ENCODE measurements around the gene QRICH2.
A peak's percentile ranks its signal among the peaks of the same experiment; 100 is the strongest.
"Not testable (repeated sequence)": the region's sequence is repeated elsewhere in the genome, so short reads cannot be mapped to it uniquely, and the experiment has no call there.

The QRICH2 gene

GRCh38 chr17:76252040-76252954 is 55.8 kb downstream of the QRICH2 start:
- no peak for DNase-seq (ENCODE audit: extremely low read depth in 1 of 2, low read depth in 1 of 2)

- no peak for DNase-seq (ENCODE audit: extremely low read depth in 1 of 2, low read depth in 1 of 2)
Measured at GRCh38 chr17:76251478-76252039, 56.5 kb downstream of the QRICH2 start.

DNA sequence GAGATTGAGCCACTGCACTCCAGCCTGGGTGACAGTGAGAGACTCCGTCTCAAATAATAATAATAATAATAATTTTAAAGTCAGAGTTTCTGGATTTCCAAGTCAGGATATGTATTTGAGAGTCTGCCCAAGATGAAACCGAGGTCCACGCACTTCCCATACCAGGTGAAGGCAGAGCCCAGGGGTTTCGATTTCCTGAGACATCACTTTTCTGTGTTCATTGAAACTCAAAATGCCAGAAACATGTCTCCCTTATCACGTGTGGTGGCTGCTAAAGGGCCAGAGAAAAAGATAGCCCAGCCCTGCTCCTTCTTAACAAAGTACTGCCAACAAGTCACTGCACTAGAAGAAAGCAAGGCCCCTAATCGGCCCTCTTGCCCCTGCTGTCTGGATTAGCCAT is 57.9 kb downstream of the QRICH2 start:
- no peak for DNase-seq (ENCODE audit: extremely low read depth in 1 of 2, low read depth in 1 of 2)

DNA sequence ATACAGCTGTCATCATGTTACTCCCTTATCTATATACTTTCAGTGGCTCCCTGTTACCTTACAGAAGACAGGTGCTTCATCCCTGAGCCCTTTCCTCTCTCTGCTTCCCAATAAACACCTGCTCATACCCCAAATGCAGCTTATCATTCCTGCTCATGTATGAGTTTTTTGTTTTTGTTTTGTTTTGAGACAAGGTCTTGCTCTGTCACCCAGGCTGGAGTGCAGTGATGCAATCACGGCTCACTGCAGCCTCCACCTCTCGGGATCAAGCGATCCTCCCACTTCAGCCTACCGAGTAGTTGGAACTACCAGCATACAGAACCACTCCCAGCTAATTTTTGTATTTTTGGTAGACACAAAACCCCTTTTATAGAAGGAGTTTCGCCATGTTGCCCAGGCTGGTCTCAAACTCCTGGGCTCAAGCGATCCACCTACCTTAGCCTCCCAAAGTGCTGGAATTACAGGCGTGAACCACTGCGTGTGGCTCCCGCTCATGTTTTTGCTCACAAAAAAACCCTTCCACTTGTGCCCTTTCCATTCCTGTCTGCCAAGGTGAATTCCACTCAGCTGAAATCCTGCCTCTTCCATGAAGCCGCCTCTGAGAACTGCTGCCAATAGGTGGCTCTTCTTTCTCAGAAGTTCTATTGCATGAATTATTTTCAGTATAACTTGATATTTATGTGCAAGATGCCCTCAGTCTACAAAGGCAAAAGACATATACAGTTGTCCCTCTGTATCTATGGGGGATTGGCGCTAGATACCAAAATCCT is 59.9 kb downstream of the QRICH2 start:
- no peak for DNase-seq (ENCODE audit: extremely low read depth in 1 of 2, low read depth in 1 of 2)

- DNase-seq (ENCODE audit: extremely low read depth in 1 of 2, low read depth in 1 of 2) = no peak
Measured at GRCh38 chr17:76247304-76247703, 60.8 kb downstream of the QRICH2 start.

DNA sequence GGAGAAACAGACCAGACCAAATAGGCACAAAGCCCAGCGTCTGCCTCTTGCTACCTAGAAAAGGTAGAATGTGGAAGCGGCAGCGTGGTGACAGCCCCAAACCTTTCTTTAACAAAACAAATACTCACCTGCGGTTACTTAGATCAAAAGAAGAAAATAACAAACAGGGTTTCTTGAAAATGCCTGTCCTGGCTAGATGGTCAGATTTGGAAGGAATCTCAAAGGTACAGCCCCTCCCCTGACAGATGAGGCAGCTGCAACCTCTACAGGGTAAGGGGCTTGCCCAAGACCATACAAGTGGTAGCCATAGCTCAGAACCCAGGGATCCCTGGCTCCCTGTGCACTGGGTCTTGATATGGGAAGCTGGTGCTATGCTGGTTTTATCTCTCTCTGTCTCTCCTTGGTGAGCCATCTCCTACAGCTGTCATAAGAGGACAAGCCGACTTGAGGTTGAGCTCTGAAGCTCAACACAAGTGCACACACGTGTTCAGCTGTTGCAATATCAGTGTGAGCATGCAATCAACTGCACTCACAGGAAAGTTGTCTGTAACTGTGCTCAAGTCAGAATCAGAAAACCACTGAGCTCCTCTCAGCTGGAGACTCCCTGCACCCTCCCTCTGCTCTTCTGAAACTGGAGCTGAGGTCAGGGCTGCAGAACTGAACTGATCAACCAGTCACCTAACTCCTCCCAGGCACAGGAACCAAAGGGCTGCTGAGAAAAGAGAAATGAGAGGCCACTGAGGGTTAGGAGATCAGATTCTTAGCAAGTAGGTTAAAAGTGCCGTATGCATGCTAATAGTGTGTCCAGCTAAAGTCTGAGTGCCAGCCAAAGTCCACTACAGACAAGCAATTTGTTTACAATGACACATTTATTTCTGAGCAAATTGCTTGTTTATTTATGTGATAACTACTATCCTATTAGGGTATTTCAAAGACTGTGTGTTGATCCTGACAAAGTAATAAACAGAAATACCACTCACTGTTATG is 61.7 kb downstream of the QRICH2 start:
- no peak for DNase-seq (ENCODE audit: extremely low read depth in 1 of 2, low read depth in 1 of 2)

- DNase-seq (ENCODE audit: extremely low read depth in 1 of 2, low read depth in 1 of 2) = not testable (repeated sequence)
Measured at GRCh38 chr17:76244721-76245120, 63.4 kb downstream of the QRICH2 start.

- DNase-seq (ENCODE audit: extremely low read depth in 1 of 2, low read depth in 1 of 2) = no peak
Measured at GRCh38 chr17:76243826-76244679, 64.0 kb downstream of the QRICH2 start.

DNA sequence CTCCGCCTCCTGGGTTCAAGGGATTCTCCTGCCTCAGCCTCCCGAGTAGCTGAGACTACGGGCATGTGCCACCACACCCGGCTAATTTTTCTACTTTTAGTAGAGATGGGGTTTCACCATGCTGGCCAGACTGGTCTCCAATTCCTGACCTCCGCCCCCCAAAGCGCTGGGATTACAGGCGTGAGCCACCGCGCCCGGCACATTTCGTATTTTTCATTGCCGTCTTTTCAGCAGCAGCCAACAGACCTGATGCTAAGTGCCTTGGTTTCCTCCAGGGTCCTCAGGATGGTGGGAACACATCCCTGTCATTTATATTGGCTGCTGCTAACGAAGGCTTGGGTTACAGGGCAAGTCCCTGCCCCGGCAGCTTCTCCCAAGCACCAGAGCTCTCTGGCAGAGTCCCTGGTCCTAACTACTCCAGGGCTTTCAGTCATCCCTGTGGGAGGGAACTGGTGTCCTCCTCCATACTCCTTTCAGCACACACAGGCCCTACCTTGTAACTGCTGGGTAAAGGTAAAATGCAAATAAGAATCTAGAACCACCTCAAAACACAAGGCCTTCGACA is 66.3 kb downstream of the QRICH2 start:
- DNase-seq (ENCODE audit: extremely low read depth in 1 of 2, low read depth in 1 of 2) = no peak

DNA sequence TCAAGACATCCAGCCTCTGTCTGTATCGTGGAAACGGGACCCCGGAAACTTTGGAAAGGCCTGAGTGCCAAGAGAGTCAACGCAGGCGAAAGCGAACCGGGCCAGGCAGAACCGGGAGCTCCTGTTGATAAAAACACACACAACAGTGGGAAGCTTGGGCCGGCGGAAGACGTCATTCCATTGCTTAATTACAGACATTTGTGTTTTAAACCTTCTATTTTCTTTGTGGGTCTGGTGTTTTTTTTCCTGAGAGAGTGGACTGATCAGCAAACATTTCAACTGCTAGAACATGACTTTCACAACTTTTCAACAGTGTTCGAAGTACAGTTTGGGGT is 66.9 kb downstream of the QRICH2 start:
- no peak for DNase-seq (ENCODE audit: extremely low read depth in 1 of 2, low read depth in 1 of 2)

- peak in 1 of 2 donors; percentile 53 for DNase-seq (ENCODE audit: extremely low read depth in 1 of 2, low read depth in 1 of 2)
Measured at GRCh38 chr17:76240461-76241203, 67.4 kb downstream of the QRICH2 start, which contains the start of gene RNF157. TSS of gene RNF157 (minus strand) at chr17:76240493. CDS start at chr17:76240240, 253 bp downstream.

DNA sequence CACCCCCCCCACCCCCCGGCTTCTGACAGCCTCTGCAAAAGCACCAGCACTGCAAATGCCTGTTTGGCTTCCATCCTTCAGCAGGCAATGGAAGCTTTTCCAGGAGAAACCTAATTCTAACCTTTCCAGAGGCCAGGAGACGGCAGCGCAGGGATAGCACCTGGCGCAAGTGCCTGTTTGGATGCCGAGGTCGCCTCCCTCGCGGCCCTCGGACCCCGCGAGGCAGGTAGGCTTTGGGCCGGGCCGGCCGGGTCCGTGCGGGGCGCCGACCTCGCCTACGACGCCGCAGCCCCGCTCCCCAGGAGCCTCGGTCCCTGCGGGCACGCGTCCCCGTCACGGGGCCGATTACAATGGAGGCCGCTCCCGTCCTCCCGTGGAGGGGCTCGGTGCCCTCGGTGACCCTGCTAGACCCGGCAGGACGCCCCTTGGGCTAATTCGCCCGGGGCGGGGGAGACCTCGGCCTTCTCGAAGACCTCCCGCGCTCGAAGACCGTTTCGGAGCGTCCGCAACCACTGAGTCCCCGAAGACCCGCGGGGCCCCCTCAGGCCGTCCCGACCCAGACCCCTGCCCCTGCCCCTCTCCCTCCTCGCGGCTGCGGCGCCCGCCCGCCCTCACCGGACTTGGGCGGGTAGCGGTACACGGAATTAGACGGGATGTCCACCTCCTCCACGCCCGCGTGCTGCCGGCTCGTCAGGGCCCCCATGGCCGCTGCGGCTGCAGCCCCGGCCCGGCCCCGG is 68.4 kb downstream of the QRICH2 start:
- DNase-seq (ENCODE audit: extremely low read depth in 1 of 2, low read depth in 1 of 2) = no peak

DNA sequence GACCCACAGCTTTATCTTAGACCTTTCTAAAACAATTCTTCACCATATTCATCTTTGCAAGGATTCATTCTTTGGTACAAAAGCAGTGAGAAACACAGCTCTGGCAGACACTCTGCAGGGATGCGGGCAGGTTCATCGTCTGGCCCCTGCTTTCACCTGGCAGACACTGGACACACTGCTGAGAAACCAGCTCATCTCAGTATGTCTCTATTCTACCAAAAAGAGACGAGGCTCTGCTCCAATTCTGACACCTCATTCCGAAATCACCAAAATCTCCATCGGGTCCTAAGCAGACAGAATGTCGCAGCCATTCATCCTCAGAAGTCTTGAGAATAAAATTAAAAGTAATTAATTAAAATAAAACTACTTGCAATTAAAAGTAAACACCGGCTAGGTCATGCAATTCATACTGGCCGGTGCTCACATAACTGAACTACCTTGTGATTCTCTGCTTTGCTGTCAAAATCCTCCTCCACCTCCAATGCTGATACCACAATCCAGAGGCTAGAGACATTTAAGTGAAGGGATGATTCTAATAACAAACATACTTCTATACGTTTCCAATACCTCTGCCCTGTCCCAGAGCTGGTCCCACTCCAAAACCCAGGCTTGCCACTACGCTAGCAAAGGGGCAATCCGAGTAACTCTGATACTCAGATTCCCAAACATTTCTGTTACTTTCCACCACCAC is 69.1 kb downstream of the QRICH2 start:
- no peak for DNase-seq (ENCODE audit: extremely low read depth in 1 of 2, low read depth in 1 of 2)

DNA sequence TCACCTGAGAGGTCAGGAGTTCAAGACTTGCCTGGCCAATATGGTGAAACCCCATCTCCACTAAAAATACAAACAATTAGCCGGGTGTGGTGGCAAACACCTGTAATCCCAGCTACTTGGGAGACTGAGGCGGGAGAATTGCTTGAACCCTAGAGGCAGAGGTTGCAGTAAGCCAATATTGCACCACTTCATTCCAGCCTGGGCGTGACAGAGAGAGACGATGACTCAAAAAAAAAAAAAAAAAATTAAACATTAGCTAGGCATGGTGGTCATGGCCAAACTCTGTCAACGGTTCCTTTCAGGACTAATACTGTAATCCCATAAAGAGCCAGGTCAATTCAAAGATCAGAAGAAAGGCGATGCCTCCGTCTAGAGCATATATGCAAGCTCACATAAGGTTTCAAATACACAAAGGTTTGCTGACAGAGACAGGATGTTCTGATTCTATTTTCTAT is 70.2 kb downstream of the QRICH2 start:
- no peak for DNase-seq (ENCODE audit: extremely low read depth in 1 of 2, low read depth in 1 of 2)

DNA sequence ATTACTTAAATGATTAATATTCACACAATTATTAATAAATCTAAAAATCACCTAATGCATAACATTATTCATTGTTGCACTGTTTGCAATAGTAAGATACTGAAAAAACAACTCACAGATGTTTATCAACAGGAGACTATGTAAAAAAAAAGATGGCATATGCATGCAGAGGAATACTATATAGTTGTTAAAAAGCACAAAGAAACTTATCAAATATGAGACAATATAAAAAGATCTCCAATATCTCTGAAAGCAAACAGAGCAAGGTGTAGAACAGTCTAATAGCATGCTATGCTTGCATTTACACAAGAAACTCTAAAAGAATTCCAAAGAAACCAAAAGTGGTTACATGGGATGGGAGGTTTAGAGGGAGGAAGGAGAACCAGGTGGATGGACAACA is 71.5 kb downstream of the QRICH2 start:
- no peak for DNase-seq (ENCODE audit: extremely low read depth in 1 of 2, low read depth in 1 of 2)

- DNase-seq (ENCODE audit: extremely low read depth in 1 of 2, low read depth in 1 of 2) = no peak
Measured at GRCh38 chr17:76235883-76236282, 72.2 kb downstream of the QRICH2 start.

- no peak for DNase-seq (ENCODE audit: extremely low read depth in 1 of 2, low read depth in 1 of 2)
Measured at GRCh38 chr17:76234354-76234679, 73.8 kb downstream of the QRICH2 start.
